DOHH2 (cell line): Measurements from ENCODE around the gene GTF2I.
"Not testable (repeated sequence)": the region's sequence is repeated elsewhere in the genome, so short reads cannot be mapped to it uniquely, and the experiment has no call there.

Experiments used
- EZH2phosphoT487 ChIP-seq: fragments of 200-600 bp; sonication (generic); IDR thresholded peaks from 2 replicates; pipeline ENCODE4 v1.6.1; 2017; ENCODE audit warnings: borderline replicate concordance, mild to moderate bottlenecking, antibody characterized with exemption, low read length, moderate library complexity, mixed read lengths
- TF ChIP-seq, protein P1 (sequence below): fragments of 200-600 bp; sonication (generic); IDR thresholded peaks from one replicate; pipeline ENCODE4 v1.5.1; 2014; ENCODE audit warnings: antibody characterized with exemption, mild to moderate bottlenecking, low read depth, low read length; ENCODE audit not compliant: poor library complexity, severe bottlenecking

GRCh38 chr7:74773760-74774750, 116.5 kb downstream of the GTF2I start, which contains the start of gene NCF1:
- TF ChIP-seq, protein P1, sequence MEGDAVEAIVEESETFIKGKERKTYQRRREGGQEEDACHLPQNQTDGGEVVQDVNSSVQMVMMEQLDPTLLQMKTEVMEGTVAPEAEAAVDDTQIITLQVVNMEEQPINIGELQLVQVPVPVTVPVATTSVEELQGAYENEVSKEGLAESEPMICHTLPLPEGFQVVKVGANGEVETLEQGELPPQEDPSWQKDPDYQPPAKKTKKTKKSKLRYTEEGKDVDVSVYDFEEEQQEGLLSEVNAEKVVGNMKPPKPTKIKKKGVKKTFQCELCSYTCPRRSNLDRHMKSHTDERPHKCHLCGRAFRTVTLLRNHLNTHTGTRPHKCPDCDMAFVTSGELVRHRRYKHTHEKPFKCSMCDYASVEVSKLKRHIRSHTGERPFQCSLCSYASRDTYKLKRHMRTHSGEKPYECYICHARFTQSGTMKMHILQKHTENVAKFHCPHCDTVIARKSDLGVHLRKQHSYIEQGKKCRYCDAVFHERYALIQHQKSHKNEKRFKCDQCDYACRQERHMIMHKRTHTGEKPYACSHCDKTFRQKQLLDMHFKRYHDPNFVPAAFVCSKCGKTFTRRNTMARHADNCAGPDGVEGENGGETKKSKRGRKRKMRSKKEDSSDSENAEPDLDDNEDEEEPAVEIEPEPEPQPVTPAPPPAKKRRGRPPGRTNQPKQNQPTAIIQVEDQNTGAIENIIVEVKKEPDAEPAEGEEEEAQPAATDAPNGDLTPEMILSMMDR, result not testable (repeated sequence)
- TF ChIP-seq EZH2phosphoT487, result not testable (repeated sequence)
